ENCODE data around the gene ZNF518B. TPM values are rescaled to one million over a fixed set of nuclear protein-coding genes. Genes with fewer than 3 reads are reported as not detected.

The ZNF518B gene
- total and polyA plus RNA-seq, 2 of the 13 experiments (the other 11 are each of a cell fraction or from before 2014, with no cell fraction given): 0.02 TPM; not detected in 1

- FAIRE-seq: no peak
- no peaks in the 10 kb centered on the region for H3K27me3 ChIP-seq (ENCODE audit: control insufficient read depth in 1 of 2, insufficient read depth in 2 of 2, low read length in 2 of 2)
- H3K36me3 ChIP-seq (replicated peaks in 1 of 2; ENCODE audit: control insufficient read depth in 1 of 2, insufficient read depth in 2 of 2, low read length in 2 of 2): no peaks in the 10 kb centered on the region
- 5% methylated on average over 5 of the region's 5 CpGs for WGBS (ENCODE audit: low lambda C conversion rate)
- H3K27ac ChIP-seq (ENCODE audit: extremely low read length, insufficient read depth, low read length): no peak overlapping the region
- no peak overlapping the region for H3K4me2 ChIP-seq (ENCODE audit: low read depth, low read length)
- H3K79me2 ChIP-seq (ENCODE audit: insufficient read depth, low read length): no peaks in the 10 kb centered on the region
- no peak overlapping the region for H3K9ac ChIP-seq (ENCODE audit: insufficient read depth, low read depth, low read length)
- no peak for DNase-seq (ENCODE audit: low spot score)
- in situ Hi-C loops (cut with HindIII; ENCODE audit: extremely low pct_ligation_motif_present, low pct_unique_long_range_greater_than_20kb) (no loop called here), intact Hi-C loops (cut with micrococcal nuclease; ENCODE audit: unreplicated experiment) (no loop called here)
- no peak overlapping the region for H2AFZ ChIP-seq (ENCODE audit: low read length)
- POLR2A ChIA-PET: no interaction called here
- ATAC-seq: no peak
- no peaks in the 10 kb centered on the region for H3K9me3 ChIP-seq (ENCODE audit: low read length)
- H4K20me1 ChIP-seq (ENCODE audit: insufficient read depth, low read length): no peaks in the 10 kb centered on the region
- BruUV-seq (replicated peaks): no TSS peak
- TF ChIP-seq HIC2 (CRISPR knock-in tag; IDR thresholded peaks at IDR 0.05; ENCODE audit: low read depth) (no peak), ZC3H4 (CRISPR knock-in tag; IDR thresholded peaks at IDR 0.05; ENCODE audit: borderline replicate concordance) (no peak)
- CTCF ChIA-PET (ENCODE audit: low intra/inter-chr PET ratio, low total read pairs): no interaction called here
- H3K4me3 ChIP-seq (replicated peaks in 1 of 3; ENCODE audit: insufficient read depth in 1 of 3, low read depth in 2 of 3, low read length in 3 of 3): no peak overlapping the region
- no peaks in the 10 kb centered on the region for H3K4me1 ChIP-seq (ENCODE audit: insufficient read depth, low read length)
Observed at GRCh38 chr4:10470505-10470904, 13.3 kb upstream of the ZNF518B start.

GRCh38 chr4:10466161-10466560 is 8.9 kb upstream of the ZNF518B start:
- Histone ChIP-seq H3K9ac (ENCODE audit: insufficient read depth, low read depth, low read length) (no peak overlapping the region), H3K79me2 (ENCODE audit: insufficient read depth, low read length) (no peaks in the 10 kb centered on the region), H2AFZ (ENCODE audit: low read length) (no peak overlapping the region), H3K4me1 (ENCODE audit: insufficient read depth, low read length) (no peaks in the 10 kb centered on the region), H3K27me3 (ENCODE audit: control insufficient read depth in 1 of 2, insufficient read depth in 2 of 2, low read length in 2 of 2) (no peaks in the 10 kb centered on the region; a peak in 1 of 5 replicates), H3K36me3 (replicated peaks in 1 of 2; ENCODE audit: control insufficient read depth in 1 of 2, insufficient read depth in 2 of 2, low read length in 2 of 2) (no peaks in the 10 kb centered on the region), H3K4me2 (ENCODE audit: low read depth, low read length) (no peak overlapping the region), H3K4me3 (replicated peaks in 1 of 3; ENCODE audit: insufficient read depth in 1 of 3, low read depth in 2 of 3, low read length in 3 of 3) (no peak overlapping the region), H4K20me1 (ENCODE audit: insufficient read depth, low read length) (no peaks in the 10 kb centered on the region), H3K9me3 (ENCODE audit: low read length) (no peaks in the 10 kb centered on the region), H3K27ac (ENCODE audit: extremely low read length, insufficient read depth, low read length) (no peak overlapping the region)
- in situ Hi-C loops (cut with HindIII; ENCODE audit: extremely low pct_ligation_motif_present, low pct_unique_long_range_greater_than_20kb): no loop called here
- no TSS peak for BruUV-seq (replicated peaks)
- CTCF ChIA-PET (ENCODE audit: low intra/inter-chr PET ratio, low total read pairs): no interaction called here
- intact Hi-C loops (cut with micrococcal nuclease; ENCODE audit: unreplicated experiment): loop anchor here (10.0 kb wide), 1 partner anchor 69 kb away; no protein-coding TSS in a partner anchor
- ATAC-seq (no peak), DNase-seq (ENCODE audit: low spot score) (no peak), FAIRE-seq (no peak)
- WGBS (ENCODE audit: low lambda C conversion rate): 44% methylated on average over 5 of the region's 5 CpGs
- POLR2A ChIA-PET: no interaction called here
- TF ChIP-seq ELF3 (CRISPR knock-in tag; IDR thresholded peaks at IDR 0.05) (no peak), ZNF775 (CRISPR knock-in tag; IDR thresholded peaks at IDR 0.05; ENCODE audit: borderline replicate concordance) (no peak), ZHX2 (IDR thresholded peaks at IDR 0.05; ENCODE audit: low read depth) (no peak), ZHX2 (CRISPR knock-in tag; IDR thresholded peaks at IDR 0.05; ENCODE audit: borderline replicate concordance) (no peak), ZBTB49 (CRISPR knock-in tag; IDR thresholded peaks at IDR 0.05; ENCODE audit: borderline replicate concordance) (no peak), ZNF841 (CRISPR knock-in tag; IDR thresholded peaks at IDR 0.05; ENCODE audit: borderline replicate concordance) (no peak)
